ENCODE measurements around the gene PLCG1.

The PLCG1 gene

DNA sequence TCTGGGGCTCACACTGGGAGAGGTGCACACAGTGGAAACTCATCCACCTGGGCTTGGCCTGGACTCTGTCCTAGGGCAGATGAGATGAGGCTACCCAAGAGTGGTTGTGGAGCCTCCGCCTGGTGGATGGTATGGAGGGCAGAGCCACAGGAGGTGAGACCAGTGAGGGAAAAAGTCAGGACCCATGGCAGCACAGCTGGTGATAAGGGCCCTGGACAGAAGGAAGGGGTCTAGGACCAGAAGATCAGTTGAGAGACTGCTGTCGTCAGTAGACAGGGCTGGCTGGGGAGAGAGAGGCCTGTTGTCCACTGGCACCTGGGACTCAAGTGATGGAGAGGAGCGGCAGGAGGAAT is 29.8 kb downstream of the PLCG1 start:
- no peak for DNase-seq (ENCODE audit: low read depth)

DNA sequence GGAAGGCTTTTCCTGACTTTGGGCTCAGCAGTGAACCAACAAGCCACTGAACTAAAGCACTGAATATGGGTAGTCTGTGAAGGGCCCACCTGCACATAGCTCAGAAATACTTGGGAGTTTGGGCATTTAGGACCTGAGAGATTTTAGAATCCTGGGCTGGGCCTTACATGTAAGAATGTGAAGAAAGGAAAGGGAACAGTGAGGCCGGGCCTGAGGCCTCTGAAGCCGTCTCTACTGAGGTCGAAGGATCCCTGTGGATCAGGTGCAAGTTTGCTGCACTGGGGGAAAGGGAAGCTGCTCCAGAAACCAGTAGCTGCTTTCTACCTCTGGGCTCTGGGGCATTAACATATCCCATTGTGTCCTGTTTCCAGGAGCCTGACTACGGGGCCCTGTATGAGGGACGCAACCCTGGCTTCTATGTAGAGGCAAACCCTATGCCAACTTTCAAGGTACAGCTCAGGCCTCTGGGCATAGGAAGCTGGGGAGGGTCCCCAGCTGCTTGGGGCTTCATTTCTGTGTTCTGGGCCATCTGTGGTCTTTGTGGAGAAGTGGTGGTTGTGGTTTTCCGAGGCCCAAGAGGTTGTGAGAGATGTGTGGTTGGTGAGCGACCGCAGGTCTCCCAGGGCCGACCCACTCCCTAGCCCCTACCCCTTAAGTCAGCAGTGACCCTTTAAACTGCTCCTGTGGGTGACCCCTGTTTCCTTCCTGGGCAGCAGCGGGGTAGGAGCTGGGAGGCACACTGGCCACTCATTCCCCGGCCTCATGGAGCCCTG is 30.3 kb downstream of the PLCG1 start:
- no peak for DNase-seq (ENCODE audit: low read depth)

DNA sequence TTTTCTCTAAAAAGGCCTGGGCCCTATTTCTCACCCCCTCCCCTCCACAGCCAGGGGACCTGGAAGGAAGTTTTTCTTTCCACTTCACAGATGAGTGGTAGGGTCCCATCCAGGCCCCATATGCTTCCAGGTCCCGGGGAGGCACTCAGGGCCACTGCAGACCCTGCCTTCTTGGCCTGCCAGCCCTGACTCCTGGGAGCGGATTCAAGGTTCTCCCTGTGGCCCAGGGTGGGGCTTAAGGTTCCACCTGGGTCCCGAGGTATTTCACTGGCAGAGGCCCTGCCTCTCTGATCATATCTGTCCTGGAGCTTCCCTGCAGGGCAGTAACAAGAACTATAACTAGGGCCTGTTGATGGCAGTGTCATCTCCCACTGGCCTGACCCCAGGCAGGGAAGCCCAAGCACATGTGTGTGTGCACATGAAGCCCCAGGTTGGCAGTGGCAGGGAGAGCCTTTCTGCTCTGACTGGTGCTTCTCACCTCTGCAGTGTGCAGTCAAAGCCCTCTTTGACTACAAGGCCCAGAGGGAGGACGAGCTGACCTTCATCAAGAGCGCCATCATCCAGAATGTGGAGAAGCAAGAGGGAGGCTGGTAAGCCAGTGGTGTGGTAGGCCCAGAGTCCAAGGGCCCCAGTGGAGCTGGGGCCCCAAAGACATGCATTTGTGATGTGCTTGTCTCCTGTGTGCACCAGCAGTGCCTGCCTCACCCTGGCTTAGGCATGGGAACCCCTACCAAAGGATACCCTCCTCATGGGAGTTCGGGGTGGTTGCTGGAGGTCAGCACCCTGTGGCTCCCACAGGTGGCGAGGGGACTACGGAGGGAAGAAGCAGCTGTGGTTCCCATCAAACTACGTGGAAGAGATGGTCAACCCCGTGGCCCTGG is 31.2 kb downstream of the PLCG1 start:
- DNase-seq (ENCODE audit: low read depth): no peak

DNA sequence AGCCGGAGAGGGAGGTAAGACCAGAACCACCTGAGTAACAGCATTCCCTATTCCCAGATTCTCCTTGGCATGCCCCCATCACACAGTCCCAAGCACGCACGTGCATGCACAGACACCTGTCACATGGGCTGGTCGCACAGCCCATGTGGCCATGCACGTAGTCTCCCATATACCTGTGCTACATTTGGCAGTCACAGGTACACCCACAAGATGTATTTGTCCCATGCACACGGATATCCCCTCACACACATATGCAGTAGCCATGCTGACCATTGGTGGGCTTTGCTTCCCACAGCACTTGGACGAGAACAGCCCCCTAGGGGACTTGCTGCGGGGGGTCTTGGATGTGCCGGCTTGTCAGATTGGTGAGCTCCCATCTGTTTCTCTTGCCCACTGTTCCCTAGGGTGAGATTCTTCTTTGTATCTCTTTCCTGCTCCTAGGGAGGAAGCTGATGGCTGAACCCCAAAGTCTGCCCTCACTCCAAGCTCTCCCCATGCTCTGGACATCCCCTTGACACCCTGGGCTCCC is 31.9 kb downstream of the PLCG1 start:
- DNase-seq (ENCODE audit: low read depth): no peak

DNA sequence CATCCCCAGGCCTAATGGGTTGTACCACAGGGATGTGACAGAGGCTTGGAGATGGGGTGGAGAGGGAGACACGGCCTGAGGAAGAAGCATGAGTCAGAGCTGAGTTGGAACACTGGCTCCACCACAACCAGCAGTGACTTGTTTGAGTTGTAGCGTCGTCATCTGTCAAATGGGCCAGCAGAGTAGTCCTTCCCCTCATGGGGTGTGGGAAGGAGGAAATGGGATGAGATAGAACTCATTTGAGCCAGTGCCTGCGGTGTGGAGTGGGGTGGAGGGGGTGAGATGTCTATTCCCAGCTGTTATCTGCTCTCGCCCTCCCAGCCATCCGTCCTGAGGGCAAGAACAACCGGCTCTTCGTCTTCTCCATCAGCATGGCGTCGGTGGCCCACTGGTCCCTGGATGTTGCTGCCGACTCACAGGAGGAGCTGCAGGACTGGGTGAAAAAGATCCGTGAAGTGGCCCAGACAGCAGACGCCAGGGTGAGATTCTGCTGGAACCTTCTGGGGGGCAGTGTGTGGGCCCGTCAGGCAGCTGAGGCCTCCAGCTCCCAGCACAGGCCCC is 32.5 kb downstream of the PLCG1 start:
- no peak for DNase-seq (ENCODE audit: low read depth)

DNA sequence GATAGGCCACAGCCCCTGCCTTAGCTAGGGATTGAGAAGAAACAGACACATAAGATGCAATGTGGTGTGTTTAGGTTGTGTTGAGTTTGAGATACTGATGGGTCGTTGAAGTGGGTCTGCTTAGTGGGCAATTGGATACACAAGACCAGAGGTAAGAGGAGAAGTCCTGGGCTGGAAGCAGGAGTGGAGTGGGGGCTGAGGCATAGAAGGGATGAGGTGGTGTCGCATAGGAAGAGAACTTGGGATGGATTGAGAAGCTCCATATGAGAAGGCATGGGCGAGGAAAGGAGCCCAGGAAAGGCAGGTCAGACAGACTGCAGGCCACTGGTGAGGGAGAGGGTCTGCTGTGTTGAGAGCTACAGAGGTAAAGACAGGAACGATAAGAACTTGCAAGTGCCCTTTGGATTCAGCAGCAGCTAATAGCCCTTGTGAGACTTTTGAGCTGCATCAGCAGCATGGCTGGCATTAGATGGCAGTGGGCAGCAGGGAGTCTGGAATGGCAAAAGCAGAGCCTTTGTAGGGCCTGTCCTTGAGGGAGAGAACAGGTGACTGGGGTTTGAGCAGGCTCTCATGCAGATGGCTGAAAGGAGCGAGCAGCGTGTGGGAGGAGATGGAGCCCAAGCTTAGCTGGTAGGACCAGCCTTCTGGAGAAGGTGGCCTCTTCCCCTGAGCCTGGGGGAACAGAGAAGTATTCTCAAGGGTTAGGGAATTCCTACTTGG is 33.2 kb downstream of the PLCG1 start:
- DNase-seq (ENCODE audit: low read depth): no peak

DNA sequence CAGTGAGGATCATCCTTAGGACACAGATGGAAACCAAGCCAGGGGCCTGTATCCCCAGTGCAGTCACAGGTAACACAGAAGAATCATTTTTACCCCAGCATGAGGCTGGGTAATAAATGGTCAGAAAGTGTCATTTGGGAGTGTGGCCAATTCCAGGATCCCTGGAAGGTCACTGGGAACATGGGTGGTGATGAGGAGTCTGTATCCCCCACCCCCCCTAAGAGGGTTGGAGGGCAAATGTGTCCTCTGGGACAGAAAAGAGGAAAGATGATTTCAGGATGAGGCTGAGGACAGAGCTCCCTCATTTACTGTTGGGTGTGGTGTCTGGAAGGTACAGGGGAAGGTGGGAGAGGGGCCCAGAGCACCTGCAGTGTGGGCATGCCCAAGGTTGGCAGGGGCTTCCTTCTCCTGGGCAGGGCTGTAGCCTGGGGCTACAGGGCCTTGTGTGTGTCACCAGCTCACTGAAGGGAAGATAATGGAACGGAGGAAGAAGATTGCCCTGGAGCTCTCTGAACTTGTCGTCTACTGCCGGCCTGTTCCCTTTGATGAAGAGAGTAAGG is 34.5 kb downstream of the PLCG1 start:
- no peak for DNase-seq (ENCODE audit: low read depth)

DNA sequence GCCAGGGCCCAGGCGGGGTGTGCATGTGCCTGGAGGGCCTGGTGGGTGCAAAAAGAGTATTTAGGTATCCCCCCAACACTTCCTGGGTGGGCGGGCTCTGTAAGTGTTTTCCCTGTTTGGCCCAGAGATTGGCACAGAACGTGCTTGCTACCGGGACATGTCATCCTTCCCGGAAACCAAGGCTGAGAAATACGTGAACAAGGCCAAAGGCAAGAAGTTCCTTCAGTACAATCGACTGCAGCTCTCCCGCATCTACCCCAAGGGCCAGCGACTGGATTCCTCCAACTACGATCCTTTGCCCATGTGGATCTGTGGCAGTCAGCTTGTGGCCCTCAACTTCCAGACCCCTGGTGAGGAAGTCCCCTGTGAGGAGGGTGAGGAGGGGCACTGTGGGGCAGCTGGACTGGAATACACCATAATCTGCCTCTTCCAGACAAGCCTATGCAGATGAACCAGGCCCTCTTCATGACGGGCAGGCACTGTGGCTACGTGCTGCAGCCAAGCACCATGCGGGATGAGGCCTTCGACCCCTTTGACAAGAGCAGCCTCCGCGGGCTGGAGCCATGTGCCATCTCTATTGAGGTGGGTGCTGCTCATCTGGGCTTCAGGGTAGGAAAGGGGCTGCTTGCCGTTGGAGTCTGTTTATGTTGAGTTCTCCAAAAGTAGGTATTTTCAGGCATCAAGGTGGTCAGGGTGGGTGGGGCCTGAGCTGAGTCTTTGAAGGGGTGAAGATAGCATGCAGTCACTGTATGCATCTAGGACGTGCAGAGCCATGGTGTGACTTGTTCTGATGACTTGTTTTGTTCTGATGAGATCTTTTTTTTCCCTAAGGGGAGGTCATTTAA is 35.2 kb downstream of the PLCG1 start:
- no peak for DNase-seq (ENCODE audit: low read depth)

DNA sequence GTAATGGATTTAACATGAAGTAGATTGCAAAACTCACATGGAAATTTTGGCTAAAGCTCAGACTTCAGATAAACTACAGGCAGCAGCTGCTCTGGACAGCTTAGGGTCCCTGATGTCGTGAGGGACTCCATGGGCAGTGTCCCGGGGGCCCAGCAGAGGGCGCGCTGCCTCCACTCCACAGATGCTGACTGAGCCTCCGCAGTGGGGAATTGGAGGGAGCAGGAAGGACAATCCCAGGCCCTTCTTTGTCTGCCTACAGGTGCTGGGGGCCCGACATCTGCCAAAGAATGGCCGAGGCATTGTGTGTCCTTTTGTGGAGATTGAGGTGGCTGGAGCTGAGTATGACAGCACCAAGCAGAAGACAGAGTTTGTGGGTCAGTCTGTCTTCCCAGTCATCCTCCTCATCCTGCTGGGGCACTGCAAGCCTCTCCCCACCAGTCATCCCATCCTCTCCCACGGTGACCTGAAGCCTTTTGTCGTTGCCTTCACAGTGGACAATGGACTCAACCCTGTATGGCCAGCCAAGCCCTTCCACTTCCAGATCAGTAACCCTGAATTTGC is 35.9 kb downstream of the PLCG1 start:
- DNase-seq (ENCODE audit: low read depth): peak; percentile 54

DNA sequence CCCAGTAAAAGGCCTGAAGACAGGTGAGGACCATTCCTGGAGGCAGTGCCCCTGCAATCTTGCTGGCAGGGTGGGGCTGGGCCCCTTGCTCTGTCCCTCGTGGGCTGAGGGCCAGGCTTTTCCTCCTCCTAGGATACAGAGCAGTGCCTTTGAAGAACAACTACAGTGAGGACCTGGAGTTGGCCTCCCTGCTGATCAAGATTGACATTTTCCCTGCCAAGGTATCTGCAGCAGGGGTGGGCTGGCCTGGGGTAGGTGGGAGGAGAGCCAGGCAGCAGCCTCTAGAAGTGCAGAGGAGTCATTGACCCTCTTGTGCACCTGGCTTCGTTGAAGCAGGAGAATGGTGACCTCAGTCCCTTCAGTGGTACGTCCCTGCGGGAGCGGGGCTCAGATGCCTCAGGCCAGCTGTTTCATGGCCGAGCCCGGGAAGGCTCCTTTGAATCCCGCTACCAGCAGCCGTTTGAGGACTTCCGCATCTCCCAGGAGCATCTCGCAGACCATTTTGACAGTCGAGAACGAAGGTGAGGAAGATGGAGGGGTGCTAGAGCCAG is 36.5 kb downstream of the PLCG1 start:
- no peak for DNase-seq (ENCODE audit: low read depth)

DNA sequence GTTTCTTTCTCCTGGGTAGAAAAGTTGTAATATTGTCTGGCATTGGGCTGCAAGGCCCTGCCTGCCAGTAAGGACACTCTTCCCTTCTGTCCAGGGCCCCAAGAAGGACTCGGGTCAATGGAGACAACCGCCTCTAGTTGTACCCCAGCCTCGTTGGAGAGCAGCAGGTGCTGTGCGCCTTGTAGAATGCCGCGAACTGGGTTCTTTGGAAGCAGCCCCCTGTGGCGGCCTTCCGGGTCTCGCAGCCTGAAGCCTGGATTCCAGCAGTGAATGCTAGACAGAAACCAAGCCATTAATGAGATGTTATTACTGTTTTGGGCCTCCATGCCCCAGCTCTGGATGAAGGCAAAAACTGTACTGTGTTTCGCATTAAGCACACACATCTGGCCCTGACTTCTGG is 37.0 kb downstream of the PLCG1 start:
- no peak for DNase-seq (ENCODE audit: low read depth)

DNA sequence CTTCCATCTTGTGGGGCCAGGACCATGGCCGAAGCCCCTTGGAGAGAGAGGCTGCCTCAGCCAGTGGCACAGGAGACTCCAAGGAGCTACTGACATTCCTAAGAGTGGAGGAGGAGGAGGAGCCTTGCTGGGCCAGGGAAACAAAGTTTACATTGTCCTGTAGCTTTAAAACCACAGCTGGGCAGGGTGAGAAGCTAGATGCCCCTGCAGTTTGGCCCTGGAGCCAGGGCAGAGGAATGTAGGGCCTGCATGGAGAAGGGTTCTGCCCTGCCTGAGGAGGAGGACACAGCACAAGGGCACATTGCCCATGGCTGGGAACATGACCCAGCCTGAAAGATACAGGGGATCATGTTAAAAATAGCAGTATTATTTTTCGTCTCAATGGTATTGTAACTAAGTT is 37.4 kb downstream of the PLCG1 start:
- no peak for DNase-seq (ENCODE audit: low read depth)

DNA sequence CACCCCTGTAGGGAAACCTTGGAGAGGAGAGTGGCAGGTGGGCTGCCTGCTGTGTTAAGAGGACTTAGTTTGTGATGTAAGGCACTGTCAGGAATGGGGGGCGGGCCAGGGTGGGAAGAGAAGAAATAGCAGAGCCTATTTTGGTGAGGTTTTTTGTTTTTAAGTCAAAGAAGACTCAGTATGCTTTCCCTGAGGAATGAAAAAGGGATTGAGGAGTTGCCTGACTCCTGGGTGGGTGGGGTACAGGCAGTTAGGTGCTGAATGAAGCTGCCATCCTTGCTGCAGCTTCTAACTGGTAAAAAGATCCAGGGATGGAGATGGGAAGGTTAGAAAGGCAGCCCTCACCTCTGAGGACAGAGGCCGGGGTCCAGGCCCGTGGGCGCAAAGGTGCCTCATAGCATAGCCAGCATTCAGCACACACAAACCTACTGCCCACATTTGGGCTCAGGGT is 37.9 kb downstream of the PLCG1 start:
- no peak for DNase-seq (ENCODE audit: low read depth)

DNA sequence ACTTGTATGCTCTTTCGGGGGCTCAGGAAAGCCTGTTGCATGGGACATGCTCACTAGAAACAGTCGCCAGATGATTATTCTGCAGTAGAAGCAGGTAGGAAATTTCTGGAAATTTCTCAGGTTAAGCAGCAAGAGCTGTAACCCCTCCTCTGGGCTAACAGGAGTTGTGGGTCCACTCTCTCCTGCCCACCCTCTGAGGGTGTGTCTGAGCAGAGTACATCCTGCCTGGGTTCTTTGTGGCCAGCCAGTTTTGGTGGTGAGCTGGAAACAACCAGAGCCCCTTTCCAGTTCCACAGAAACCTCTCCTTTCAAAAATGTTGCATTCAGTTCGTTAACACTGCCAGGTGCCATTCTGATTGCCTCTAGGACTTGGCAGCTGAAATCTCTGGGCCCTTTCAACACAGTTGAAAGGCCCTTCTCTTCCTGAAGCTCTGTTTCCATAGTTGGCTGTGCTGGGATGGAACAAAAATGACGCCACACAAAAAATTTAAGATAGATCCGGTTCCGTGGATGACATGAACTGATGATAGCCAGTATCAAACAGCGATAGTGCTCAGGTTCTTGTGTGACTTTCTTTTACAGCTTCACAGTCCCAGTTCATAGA is 38.5 kb downstream of the PLCG1 start:
- DNase-seq (ENCODE audit: low read depth): no peak

DNA sequence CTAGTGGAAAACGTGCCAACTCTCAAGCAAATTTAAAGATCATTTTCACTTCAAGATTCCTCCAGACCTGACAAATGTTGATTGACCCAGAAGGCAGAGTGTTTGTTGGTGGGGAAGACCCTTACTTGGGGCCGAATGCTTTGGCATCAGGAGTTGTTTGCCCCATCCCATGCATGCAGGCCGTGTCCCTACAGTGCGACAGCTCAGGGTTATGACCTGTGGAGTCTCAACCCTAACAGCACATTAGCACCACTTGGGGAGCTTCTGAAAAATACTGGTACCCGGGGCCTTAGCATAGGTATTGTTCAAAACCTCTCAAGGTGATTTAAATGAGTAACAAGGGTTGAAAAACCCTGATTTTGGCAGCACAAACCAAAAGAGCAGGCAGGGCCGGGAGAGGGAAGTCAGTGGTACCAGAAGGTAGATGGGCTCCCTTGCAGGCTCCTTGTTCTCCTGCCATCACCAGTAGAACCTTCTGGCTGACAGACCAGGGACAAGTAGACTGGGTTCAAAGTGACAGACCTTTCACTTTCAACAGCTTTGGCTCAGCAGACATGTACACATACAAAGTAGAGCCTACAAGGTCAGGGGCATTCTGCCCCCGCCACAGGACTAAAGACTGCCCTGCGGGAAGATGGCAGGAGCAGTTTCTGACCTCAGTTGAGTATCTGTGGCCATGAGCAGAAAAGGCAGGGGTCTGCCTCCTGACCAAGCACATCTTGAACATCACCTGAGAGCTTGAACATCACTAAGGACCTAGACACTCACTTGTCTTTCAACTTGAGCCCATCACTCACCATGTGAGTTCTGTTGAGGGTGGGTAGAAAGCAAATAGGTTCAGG is 39.6 kb downstream of the PLCG1 start:
- DNase-seq (ENCODE audit: low read depth): no peak

DNA sequence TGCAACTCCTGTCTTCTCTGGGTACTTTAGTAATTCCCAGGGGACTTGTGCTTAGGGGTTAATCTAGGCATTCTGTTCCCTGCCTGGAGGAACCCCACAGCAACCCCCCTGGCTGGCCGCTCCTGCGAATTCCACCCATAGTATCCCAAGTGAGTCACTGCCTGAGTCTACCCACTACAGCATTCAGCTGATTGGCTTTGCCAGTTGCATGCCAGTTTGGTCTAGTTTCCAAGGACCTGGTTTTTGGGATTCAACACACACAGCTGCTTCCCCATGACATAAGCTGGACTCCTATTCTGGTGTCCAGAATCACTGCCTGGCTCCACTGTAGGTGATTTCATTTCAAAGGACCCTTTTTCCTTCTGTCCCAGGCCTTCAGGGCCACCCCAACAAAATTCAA is 40.3 kb downstream of the PLCG1 start:
- DNase-seq (ENCODE audit: low read depth): no peak

DNA sequence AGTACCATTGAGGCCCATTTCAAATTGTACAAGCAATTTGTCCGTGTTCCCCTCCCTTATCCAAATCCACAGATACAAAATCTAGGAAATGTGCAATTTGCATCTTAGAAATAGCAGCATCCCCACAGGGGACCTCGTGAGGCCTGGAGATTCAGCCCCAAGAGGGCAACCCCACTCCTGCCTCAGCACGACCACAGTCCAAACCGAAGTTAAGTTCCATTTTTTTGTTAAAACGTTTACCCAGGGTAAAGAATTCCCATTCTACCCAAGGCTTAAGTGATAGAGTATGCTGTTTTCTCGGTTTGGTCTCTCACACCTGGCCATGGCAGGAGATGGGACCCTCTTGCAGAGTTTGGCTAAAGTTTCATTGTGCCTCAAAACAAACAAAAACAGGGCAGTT is 41.2 kb downstream of the PLCG1 start:
- no peak for DNase-seq (ENCODE audit: low read depth)

DNA sequence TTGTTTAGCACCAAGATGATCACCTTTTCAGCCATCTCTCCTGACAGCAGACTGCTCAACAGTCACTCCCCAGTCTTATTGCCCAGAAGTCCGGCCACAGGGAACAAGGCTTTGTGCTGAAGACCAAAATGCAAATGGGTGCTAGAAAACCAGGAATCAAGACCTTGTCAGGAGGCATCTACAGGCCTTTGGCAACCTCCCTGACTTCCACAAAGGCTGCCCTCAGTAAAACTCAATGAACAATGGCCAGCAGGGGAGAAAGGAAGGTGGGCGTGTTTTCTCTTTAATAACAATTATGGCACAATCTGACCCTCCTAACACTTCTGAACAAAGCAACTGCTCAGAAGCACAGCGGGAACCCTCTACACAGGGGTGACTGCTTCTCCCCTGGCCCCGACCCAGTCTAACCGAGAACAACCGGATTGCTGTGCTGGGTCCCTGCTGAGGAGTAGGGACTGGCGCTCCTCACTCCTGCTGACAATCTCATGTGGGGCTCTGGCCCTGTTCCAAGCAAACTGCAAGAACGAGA is 41.6 kb downstream of the PLCG1 start:
- no peak for DNase-seq (ENCODE audit: low read depth)

DNA sequence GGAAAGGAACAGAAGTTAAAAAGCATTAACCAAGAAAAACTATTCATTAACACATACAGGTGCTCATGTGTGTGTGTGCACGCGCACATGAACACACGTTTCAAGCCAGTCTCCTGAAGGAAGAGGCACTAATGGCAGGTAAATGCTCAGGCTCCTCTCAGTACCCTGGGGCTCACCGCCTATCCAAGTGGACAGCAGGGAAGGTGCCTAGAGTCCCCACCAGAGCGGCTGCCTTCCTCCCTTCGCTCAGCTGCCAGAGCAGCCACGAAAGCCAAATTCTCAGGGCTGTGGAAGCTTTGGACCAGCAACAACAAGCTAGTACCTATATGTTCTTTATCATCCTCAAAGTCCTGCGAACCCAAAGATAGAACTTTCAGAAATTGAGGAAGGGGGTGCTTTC is 42.6 kb downstream of the PLCG1 start:
- DNase-seq (ENCODE audit: low read depth): no peak
